Stimulated activated CD8-positive, alpha-beta memory T cell treated with anti-CD3 and anti-CD28 coated beads, Interleukin-7, amount 100 ng/mL, for 24 hours (primary cell): Measurements from ENCODE around the gene SPSB3.

Experiments
- DNase-seq: peaks from one replicate; pipeline ENCODE4 v3.0.0-alpha.2; 2020; ENCODE audit warnings: low read depth

The SPSB3 gene

DNA sequence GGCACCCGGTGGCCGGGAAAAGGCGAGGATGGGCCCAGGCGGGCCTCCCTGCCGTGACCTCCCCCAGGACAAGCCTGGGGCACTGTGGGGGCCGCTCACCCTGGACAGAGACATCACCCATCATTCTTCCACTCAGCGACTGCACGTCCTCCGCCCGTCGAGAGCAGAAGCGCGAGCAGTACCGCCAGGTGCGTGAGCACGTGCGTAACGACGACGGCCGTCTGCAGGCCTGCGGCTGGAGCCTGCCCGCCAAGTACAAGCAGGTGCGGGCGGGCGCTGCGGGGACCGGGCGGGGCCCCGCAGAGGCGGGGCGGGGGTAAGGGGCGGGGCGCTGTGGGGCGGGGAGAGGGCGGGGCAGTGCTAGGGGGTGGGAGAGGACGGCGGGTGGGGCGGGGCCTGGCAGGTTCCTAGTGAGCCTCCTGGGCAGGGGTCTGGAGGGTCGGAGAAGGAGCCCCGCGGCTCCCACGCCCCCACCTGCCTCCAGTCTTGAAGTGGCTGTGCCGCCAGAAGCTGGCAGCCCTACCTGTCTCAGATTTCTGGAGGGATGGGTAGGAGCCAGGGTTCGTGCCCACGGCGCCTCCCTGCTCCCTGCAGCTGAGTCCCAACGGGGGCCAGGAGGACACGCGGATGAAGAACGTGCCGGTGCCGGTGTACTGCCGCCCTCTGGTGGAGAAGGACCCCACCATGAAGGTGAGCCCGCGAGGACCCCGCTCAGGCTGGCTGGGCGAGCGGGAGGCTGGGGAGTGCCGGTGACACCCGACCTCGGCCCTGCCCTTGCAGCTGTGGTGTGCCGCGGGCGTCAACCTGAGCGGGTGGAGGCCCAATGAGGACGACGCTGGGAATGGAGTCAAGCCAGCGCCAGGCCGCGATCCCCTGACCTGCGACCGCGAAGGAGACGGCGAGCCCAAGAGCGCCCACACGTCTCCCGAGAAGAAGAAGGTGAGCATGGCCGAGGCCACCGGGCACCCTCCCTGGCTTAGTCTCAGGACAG, 18.6 kb downstream of the SPSB3 start:
- no peak for DNase-seq

DNA sequence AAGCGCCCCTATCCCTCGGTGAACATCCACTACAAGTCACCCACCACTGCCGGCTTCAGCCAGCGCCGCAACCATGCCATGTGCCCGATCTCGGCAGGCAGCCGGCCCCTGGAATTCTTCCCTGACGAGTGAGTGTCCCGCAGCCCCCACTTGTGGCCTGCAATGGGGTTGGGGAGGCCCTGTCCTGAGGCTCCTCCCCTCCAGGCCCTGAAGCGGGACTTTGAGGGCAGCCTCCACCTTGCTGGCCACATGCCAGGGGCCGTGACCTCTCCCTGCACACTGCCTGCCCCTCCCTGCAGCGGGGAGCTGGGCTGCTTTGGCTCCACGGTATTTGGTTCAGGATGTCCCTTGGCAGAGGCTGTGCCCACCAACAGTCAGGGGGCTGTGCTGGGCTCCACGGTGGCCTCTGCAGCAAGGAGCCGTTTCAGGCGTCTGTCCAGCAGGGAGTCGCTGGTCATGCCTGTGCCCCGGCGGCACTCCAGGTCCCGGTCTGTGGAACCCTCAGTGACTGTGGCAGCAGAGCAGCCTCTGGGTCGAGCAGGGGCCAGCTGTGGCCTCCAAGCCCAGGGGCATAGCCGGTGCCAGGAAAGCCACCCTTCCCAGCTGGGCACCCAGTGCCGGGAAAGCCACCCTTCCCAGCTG, 19.4 kb downstream of the SPSB3 start:
- no peak for DNase-seq

DNA sequence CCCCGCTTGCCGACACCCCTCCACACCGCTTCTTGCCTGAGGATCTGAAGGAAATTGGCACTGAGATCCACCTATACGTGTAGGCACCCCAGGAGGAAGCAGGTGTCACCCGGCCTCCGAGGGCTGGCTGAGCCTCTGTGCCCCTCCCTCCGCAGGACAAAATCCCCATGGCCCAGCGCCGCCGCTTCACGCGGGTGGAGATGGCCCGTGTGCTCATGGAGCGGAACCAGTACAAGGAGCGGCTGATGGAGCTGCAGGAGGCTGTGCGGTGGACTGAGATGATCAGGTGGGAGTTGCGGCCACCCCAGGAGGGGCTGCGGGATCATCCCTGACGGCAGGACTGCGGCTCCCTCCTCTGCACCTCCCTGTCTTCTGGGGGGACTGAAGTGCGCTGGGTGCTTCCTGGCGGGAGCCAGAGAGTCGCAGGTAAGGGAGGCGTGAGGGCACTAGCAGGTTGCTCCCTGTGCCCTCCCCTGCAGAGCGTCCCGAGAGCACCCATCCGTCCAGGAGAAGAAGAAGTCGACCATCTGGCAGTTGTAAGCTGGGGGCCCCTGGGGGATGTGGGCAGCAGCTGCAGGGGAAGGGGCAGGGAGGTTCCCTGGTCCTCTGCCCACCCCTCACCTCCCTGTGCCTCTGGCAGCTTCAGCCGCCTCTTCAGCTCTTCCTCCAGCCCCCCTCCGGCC, 20.0 kb downstream of the SPSB3 start:
- DNase-seq, result no peak

GRCh38 chr16:1761751-1762150, 20.6 kb downstream of the SPSB3 start:
- no peak for DNase-seq

DNA sequence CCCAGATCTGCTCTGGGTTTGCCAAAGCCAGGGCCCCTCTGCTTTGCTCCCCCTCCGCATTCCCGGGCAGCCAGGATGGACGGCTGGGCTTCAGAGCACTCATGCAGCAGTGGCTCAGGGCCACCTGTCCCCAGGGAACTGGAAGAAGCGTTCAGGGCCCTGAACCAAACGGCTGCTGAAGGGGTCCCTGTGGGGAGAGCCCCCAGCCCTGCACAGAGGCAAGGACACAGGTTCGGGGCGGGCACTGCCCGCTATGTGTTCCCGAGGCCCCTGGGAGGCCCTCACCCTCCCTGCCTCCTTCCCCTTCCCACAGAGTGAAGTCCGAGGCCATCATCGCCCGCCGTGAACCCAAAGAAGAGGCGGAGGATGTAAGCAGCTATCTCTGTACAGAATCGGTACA, 21.5 kb downstream of the SPSB3 start:
- DNase-seq, result no peak

GRCh38 chr16:1759511-1759910, 22.9 kb downstream of the SPSB3 start:
- DNase-seq, result no peak

DNA sequence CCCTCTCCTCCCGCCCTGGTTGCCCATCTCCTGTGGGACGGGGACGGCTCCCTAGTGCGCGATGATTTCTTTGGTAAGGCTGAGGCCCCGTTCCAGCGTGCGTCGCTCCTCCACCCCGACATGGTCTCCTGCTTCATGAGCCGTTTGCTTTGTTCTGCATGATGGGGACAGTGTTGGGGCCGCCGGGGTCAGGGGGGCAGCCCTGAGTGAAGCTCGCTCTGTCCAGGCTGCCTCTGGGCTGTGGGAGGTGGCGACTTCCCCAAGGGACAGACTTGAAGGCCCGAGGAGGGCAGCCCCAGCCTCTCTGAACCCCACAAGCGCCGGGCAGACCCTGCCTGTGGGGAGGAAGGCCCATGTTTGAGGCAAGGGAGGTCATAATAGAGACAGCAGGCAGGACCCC, 23.4 kb downstream of the SPSB3 start:
- DNase-seq, result no peak

DNA sequence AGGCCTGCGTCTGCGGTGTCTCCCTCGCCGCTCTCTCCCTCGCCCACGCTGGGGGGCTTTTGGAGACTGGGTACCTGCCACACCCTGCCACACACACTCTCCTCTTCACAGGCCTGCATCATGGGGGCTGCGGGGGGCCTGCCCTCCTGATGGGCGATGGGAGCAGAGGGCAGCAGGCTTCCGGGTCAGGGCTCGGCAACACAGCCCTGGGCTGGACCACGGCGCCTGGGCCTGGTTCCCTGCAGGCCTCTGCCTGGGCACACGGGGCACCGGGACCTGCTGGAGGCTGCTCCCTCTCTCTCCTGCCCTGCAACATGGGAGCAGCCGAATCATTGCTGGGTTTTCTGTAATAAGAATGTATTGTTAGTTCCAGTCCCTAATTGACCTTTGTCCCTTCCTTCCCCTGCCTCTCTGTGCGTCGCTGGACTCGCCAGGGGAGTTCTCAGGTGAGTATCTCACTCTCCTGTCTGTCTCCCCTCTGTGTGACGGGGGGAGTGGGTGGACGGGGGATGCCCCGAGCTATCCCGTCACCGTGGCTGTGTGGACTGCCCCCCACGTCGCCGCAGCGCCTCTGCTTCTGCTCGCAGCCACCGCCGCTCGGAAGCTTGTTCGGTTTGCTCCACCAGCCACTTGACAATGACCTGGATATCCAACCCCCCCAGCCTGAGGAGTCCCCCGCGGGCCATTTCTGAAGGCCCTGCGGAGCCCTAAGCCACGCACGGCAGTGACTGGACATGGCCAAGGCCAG, 24.5 kb downstream of the SPSB3 start:
- DNase-seq, result no peak

DNA sequence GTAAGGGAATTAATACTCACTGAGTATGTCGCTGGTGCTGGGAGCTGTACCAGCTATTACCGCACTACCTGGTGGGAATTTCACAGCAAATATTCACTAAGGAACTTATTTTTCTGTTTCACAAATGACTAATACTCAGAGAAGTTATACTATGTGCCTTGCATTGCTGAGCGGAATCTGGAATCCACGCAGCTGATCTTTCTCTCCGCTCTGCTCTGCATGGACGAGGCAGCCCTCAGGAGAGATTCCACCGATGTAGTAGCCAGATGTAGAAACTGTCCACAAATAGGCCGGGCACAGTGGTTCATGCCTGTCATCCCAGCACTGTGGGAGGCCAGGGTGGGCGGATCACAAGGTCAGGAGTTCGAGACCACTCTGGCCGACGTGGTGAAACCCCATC, 28.2 kb downstream of the SPSB3 start:
- DNase-seq, result no peak

- DNase-seq, result no peak
Observed at GRCh38 chr16:1752853-1753252, 29.5 kb downstream of the SPSB3 start.

- no peak for DNase-seq
Observed at GRCh38 chr16:1751946-1752345, 30.4 kb downstream of the SPSB3 start.

GRCh38 chr16:1749152-1750117, 32.9 kb downstream of the SPSB3 start:
- no peak for DNase-seq

DNA sequence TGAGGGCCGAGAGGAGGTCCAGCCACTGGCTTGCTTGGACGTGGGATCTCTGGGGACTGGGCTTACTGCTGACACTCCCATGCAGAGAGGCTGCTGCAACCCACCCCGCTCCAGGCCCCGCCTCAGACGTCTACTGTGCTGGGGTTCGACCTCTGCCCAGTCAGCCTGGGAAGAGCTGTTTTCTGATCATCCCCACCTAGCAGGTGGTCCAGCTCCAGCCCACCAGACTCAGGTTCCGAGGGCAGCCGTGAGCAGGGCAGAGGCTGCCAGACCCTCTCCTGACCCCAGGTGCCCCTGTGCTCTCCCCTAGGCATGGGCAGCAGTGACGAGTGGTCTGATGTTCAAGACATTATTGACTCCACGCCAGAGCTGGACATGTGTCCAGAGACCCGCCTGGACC, 34.4 kb downstream of the SPSB3 start:
- no peak for DNase-seq

GRCh38 chr16:1746693-1747195, 35.6 kb downstream of the SPSB3 start:
- DNase-seq, result no peak

- DNase-seq, result no peak
Observed at GRCh38 chr16:1745900-1746692, 36.3 kb downstream of the SPSB3 start.

- DNase-seq, result no peak
Observed at GRCh38 chr16:1745181-1745899, 37.0 kb downstream of the SPSB3 start.

GRCh38 chr16:1744338-1744840, 38.0 kb downstream of the SPSB3 start:
- DNase-seq, result no peak

GRCh38 chr16:1743376-1744337, 38.7 kb downstream of the SPSB3 start:
- no peak for DNase-seq
